Prostate gland (tissue), 2 donors: ENCODE results near the gene TMTC2. TPM values are rescaled to one million over a fixed set of nuclear protein-coding genes. Genes with fewer than 3 reads are reported as not detected.

Experiments used
- DNase-seq: peaks from one replicate; pipeline ENCODE4 v3.0.0-alpha.2; 2019; ENCODE audit warnings: low spot score
- H3K27ac ChIP-seq, 2 donors: fragments of 200-600 bp; sonication (generic); 2 replicates each; pipeline ENCODE4 v1.5.1; 2017 to 2019
- H3K27me3 ChIP-seq: fragments of 200-600 bp; sonication (generic); replicated peaks from 2 replicates; pipeline ENCODE4 v1.5.1; 2019; ENCODE audit not compliant: insufficient read depth
- H3K36me3 ChIP-seq, 2 donors: fragments of 200-600 bp; sonication (generic); 1 replicate in 1 of 2; 2 replicates in 1 of 2; pipeline versions ENCODE4 v1.5.1 to v1.8.1; 2017 to 2019
- H3K4me1 ChIP-seq: fragments of 200-600 bp; sonication (generic); replicated peaks from 2 replicates; pipeline ENCODE4 v1.5.1; 2019
- H3K4me3 ChIP-seq, 2 donors: fragments of 200-600 bp; sonication (generic); 2 replicates each; pipeline ENCODE4 v1.5.1; 2017 to 2019
- H3K9me3 ChIP-seq: fragments of 200-600 bp; sonication (generic); 2 replicates; pipeline ENCODE4 v1.5.1; 2017
- CTCF ChIP-seq, 4 experiments: fragments of 200-600 bp in 2 of 4; fragments of 450-650 bp in 2 of 4; sonication (generic) in 2 of 4; IDR thresholded peaks; 1 replicate in 3 of 4; 2 replicates in 1 of 4; pipeline ENCODE4 v1.5.1; 2016 to 2019; ENCODE audit warnings: antibody characterized with exemption in 4 of 4, mild to moderate bottlenecking in 2 of 4, moderate library complexity in 2 of 4
- POLR2A ChIP-seq: fragments of 450-650 bp; IDR thresholded peaks from one replicate; pipeline ENCODE4 v1.6.1; 2016; ENCODE audit warnings: antibody characterized with exemption, mild to moderate bottlenecking
- POLR2AphosphoS5 ChIP-seq: sonication (generic); formaldehyde crosslinking; IDR thresholded peaks from one replicate; pipeline ENCODE4 v1.6.1; 2017; ENCODE audit warnings: antibody characterized with exemption
- WGBS: methylation state at CpG from one replicate; pipeline ENCODE4 v1.1.5; 2018; 5-methylcytosine and 5-hydroxymethylcytosine counted together
- intact Hi-C: fragments of 100-400 bp; cut with DNase I; formaldehyde crosslinking; loops from one replicate; pipeline ENCODE4 v1.14.2; 2022
- total RNA-seq, 2 donors: library from RNA; depleted of rRNA; stranded (reverse); fragments of >200 nt; gene quantifications; one replicate each; pipeline ENCODE4 v1.1.0, GENCODE V29; 2016

The TMTC2 gene
- total RNA-seq, 2 donors from 2014 or later = 19.0 to 30.7 TPM

DNA sequence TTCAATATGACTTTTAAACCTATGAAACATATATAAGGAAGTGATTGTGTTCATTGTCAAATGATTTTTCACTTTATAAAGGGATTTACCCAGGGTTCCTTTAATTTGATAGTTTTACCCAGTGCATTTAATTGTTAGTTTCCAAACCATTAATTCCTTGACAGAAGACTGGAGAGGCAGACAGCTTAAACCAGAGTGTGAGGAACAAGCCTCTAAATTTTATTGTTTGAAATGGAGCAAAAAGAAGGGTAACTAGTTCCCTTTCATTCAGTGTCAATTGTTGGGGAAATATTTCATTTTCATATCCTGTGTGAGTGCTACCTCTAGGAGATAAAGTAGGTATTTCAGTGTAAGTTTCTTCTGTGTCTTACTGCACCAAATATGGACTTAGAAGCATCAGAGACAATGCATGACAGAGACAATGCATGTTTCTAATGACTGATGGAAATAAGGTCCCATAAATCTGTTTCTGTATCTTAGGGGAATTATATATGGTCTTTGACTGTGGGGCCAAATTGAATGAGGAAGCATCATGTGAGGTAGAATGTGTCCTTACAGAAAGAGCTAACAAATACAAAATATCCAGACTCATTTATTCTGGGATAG lies 120.5 kb downstream of the TMTC2 start:
- no peak overlapping the region for H3K27ac ChIP-seq
- TF ChIP-seq POLR2AphosphoS5 (no peak), POLR2A (no peak), CTCF (IDR thresholded peaks at IDR 0.05) (no peak)
- no peak for DNase-seq
- H3K27me3 ChIP-seq = no peaks in the 10 kb centered on the region
- H3K9me3 ChIP-seq = no peaks in the 10 kb centered on the region
- intact Hi-C loops = no loop called here
- H3K4me1 ChIP-seq = peaks cover 3% of the 10 kb centered on the region
- H3K4me3 ChIP-seq = no peak overlapping the region
- H3K36me3 ChIP-seq = no peaks in the 10 kb centered on the region

DNA sequence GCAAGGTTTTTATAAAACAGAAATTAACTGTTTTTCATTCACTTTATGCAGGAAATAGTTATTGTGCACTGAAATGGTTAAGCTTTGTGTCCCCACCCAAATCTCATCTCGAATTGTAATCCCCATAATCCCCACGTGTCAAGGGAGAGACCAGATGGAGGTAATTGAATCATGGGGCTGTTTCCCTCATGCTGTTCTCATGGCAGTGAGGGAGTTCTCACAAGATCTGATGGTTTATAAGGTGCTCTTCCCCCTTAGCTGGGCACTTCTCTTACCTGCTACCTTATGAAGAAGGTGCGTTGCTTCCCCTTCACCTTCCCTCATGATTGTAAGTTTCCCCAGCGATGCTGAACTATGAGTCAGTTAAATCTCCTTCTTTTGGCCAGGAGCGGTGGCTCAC lies 123.9 kb downstream of the TMTC2 start:
- DNase-seq = no peak
- H3K9me3 ChIP-seq = no peaks in the 10 kb centered on the region
- WGBS = 90% methylated on average over 5 of the region's 5 CpGs
- H3K4me3 ChIP-seq = no peak overlapping the region
- TF ChIP-seq CTCF (IDR thresholded peaks at IDR 0.05) (no peak), POLR2AphosphoS5 (no peak), POLR2A (no peak)
- no peaks in the 10 kb centered on the region for H3K4me1 ChIP-seq
- H3K27me3 ChIP-seq = no peaks in the 10 kb centered on the region
- no peak overlapping the region for H3K27ac ChIP-seq
- intact Hi-C loops = no loop called here
- H3K36me3 ChIP-seq = no peaks in the 10 kb centered on the region

DNA sequence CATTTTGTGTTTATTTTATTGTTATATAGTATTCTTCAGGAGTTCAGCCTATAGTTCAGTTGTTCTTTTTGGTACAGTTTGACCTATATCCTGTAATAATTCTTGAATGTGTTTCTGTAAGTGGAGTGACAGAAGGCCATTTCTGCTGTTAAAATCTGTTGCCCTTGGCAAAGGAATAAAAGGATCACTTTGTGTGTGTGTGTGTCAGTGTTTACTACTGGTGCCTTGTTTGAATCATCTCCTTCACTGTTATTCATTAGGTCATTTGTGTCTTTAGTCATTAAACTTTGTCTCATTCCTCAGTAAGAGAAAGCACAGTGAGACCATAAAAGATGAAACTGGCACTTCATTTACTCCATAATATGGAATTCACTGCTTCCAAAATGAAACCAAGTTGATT lies 130.7 kb downstream of the TMTC2 start:
- H3K27ac ChIP-seq = no peak overlapping the region
- intact Hi-C loops = no loop called here
- no peak for TF ChIP-seq POLR2A
- TF ChIP-seq POLR2AphosphoS5 = no peak
- no peak for TF ChIP-seq CTCF (IDR thresholded peaks at IDR 0.05)

DNA sequence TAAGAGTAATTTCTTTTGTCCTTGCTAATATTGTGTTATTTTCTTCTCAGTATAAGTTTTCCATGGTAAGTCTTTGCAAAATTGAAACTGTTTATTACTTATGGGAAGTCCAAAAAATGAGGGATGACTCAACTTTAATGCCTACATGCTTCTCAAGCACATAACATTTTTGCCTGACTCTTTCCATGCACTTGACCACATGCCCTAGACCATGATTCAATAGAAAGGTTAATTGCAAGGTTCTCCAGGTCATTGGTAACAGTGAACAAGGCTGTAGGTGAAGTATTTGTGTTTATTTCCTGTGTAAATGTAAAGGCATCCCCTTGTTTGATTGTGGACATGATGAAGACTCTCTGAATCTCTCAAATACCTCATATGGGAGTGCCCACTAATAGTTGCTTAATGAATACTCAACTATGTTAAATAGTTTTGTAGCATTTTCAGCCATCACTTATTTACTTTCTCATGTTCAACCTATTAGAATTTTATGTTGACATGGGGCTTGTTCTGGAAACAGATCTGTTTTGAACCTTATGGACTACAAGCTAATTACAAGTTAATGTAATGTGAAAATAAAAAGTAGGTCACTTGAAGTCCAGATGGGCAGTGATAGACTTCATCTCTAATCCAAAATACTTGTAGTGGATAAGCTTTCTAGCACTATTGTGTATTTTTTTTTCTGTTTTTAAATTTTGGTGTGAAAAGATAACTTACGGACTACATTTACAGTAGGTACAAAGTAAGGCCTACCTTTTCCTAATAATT lies 131.7 kb downstream of the TMTC2 start:
- no peaks in the 10 kb centered on the region for H3K9me3 ChIP-seq
- no peak overlapping the region for H3K27ac ChIP-seq
- H3K27me3 ChIP-seq = no peaks in the 10 kb centered on the region
- no peaks in the 10 kb centered on the region for H3K36me3 ChIP-seq
- H3K4me3 ChIP-seq = no peak overlapping the region
- 93% methylated on average over 1 of the region's 1 CpG for WGBS
- DNase-seq = no peak
- intact Hi-C loops = no loop called here
- H3K4me1 ChIP-seq = no peaks in the 10 kb centered on the region
- TF ChIP-seq POLR2AphosphoS5 (no peak), CTCF (IDR thresholded peaks at IDR 0.05) (no peak), POLR2A (no peak)

More for the DNA sequence above, 130.7 kb downstream of the TMTC2 start:
- no peaks in the 10 kb centered on the region for H3K36me3 ChIP-seq
- H3K4me3 ChIP-seq = no peak overlapping the region
- H3K9me3 ChIP-seq = no peaks in the 10 kb centered on the region
- no peak for DNase-seq
- no peaks in the 10 kb centered on the region for H3K4me1 ChIP-seq
- no peaks in the 10 kb centered on the region for H3K27me3 ChIP-seq

GRCh38 chr12:82826505-82826904 lies 139.8 kb downstream of the TMTC2 start:
- Histone ChIP-seq H3K36me3 (no peaks in the 10 kb centered on the region), H3K27ac (no peak overlapping the region), H3K4me1 (no peaks in the 10 kb centered on the region), H3K4me3 (no peak overlapping the region), H3K9me3 (no peaks in the 10 kb centered on the region), H3K27me3 (no peaks in the 10 kb centered on the region)
- intact Hi-C loops = no loop called here
- TF ChIP-seq CTCF (IDR thresholded peaks at IDR 0.05) = no peak
- no peak for TF ChIP-seq POLR2AphosphoS5
- no peak for DNase-seq
